Ovary (tissue), 9 donors: ENCODE results near the gene CLEC16A. TPM values are rescaled to one million over a fixed set of nuclear protein-coding genes. Genes with fewer than 3 reads are reported as not detected.

Experiments used
- DNase-seq, 5 donors: peaks; one replicate each; pipeline ENCODE4 v3.0.0-alpha.2; 2019 to 2020
- H3K27ac ChIP-seq, 2 donors: fragments of 200-600 bp; one replicate each; pipeline versions ENCODE4 v1.5.1 to v1.8.0; 2019 to 2022
- H3K27me3 ChIP-seq: fragments of 200-600 bp; one replicate; pipeline ENCODE4 v1.8.0; 2022
- H3K36me3 ChIP-seq: fragments of 200-600 bp; sonication (generic); one replicate; pipeline ENCODE4 v1.5.1; 2019
- H3K4me1 ChIP-seq: one replicate; pipeline ENCODE4 v1.8.1; 2013; ENCODE audit warnings: mild to moderate bottlenecking, moderate library complexity; ENCODE audit not compliant: insufficient read depth
- H3K4me3 ChIP-seq: fragments of 200-600 bp; sonication (generic); one replicate; pipeline ENCODE4 v1.5.1; 2017
- H3K9me3 ChIP-seq, 2 donors: fragments of 200-600 bp in 1 of 2; sonication (generic) in 1 of 2; one replicate each; pipeline versions ENCODE4 v1.5.1 to v1.8.1; 2013 to 2019; ENCODE audit warnings: mild to moderate bottlenecking in 1 of 2, moderate library complexity in 1 of 2
- CTCF ChIP-seq, 3 donors: fragments of 450-650 bp in 2 of 3; fragments of 200-600 bp in 1 of 3; IDR thresholded peaks; one replicate each; pipeline versions ENCODE4 v1.5.1 to v1.8.0; 2016 to 2022; ENCODE audit warnings: antibody characterized with exemption in 3 of 3, mild to moderate bottlenecking in 1 of 3
- EP300 ChIP-seq: sonication (generic); formaldehyde crosslinking; IDR thresholded peaks from one replicate; pipeline ENCODE4 v1.6.1; 2017; ENCODE audit warnings: antibody characterized with exemption
- POLR2A ChIP-seq: fragments of 450-650 bp; IDR thresholded peaks from one replicate; pipeline ENCODE4 v1.6.1; 2017; ENCODE audit warnings: antibody characterized with exemption, mild to moderate bottlenecking, moderate library complexity
- WGBS, 3 donors: extraction: QIAGEN DNeasy Blood & Tissue Kit in 1 of 3; methylation state at CpG; one replicate each; pipeline versions ENCODE4 v1.1.5 to v1.1.7; 2013 to 2017; 5-methylcytosine and 5-hydroxymethylcytosine counted together
- intact Hi-C, 4 donors: fragments of 100-400 bp; cut with DNase I; formaldehyde crosslinking; loops; one replicate each; pipeline versions ENCODE4 v1.11.0 to v1.15.1; 2022 to 2023
- polyA plus RNA-seq, 2 donors: library from polyadenylated mRNA; stranded (reverse); fragments of 200-250 nt in 1 of 2; fragments of 350-450 nt in 1 of 2; fragmentation: Illumina TruSeq in 1 of 2; extraction: RNeasy Lipid Tissue Mini Kit (QIAGEN cat#74804) in 1 of 2; gene quantifications; one replicate each; pipeline ENCODE4 v1.2.3, GENCODE V29; 2013 to 2014
- total RNA-seq, 7 donors: library from RNA; depleted of rRNA in 2 of 7; stranded (reverse); fragments of >200 nt in 2 of 7; fragmentation: NEBNext Ultra II Directional in 3 of 7; extraction: Animal tissue kit (Norgen Biotek cat#: 25700) in 3 of 7; gene quantifications; one replicate each; pipeline versions ENCODE4 v1.1.0 to v1.2.4, GENCODE V29; 2016 to 2023
- donor health status: DM: no; HTN: no; CAD: no; lungs with moderate emphysema.
- donor health status: DM: no; HTN: no; CAD: no.
- donor health status: Bipolar disorder and iron deficiency.
- donor health status: DM: yes; HTN: yes; CAD: no.
- donor health status: DM: no; HTN: no; CAD: no.
- donor health status: DM: yes; HTN: yes; CAD: no.

CLEC16A gene
- total and polyA plus RNA-seq, 9 donors: 6.4 to 28.1 (median 16.5) TPM

GRCh38 chr16:11149011-11149616, 204.8 kb downstream of the CLEC16A start:
- H3K27ac ChIP-seq: no peak overlapping the region
- no peak for DNase-seq
- H3K27me3 ChIP-seq: no peaks in the 10 kb centered on the region
- H3K4me3 ChIP-seq: no peak overlapping the region
- no peak for TF ChIP-seq CTCF (IDR thresholded peaks at IDR 0.05)
- TF ChIP-seq EP300: no peak
- TF ChIP-seq POLR2A: no peak
- 65 to 75% (median 65%) methylated on average over 5 of the region's 5 CpGs for WGBS, 3 donors
- no peaks in the 10 kb centered on the region for H3K9me3 ChIP-seq
- no peaks in the 10 kb centered on the region for H3K36me3 ChIP-seq
- H3K4me1 ChIP-seq: no peaks in the 10 kb centered on the region
- intact Hi-C loops: no loop called here

GRCh38 chr16:11150190-11150589, 205.8 kb downstream of the CLEC16A start:
- no peak overlapping the region for H3K27ac ChIP-seq
- no peaks in the 10 kb centered on the region for H3K27me3 ChIP-seq
- no peaks in the 10 kb centered on the region for H3K36me3 ChIP-seq
- no peak for DNase-seq
- no peaks in the 10 kb centered on the region for H3K4me1 ChIP-seq
- no peak for TF ChIP-seq EP300
- TF ChIP-seq POLR2A: no peak
- no peak for TF ChIP-seq CTCF (IDR thresholded peaks at IDR 0.05)
- H3K4me3 ChIP-seq: no peak overlapping the region
- intact Hi-C loops: no loop called here
- WGBS, 3 donors: 91 to 100% (median 94%) methylated on average over 5 of the region's 5 CpGs
- H3K9me3 ChIP-seq: no peaks in the 10 kb centered on the region

- H3K9me3 ChIP-seq: no peaks in the 10 kb centered on the region
- WGBS, 3 donors: 90 to 92% (median 92%) methylated on average over 9 of the region's 9 CpGs
- no peak overlapping the region for H3K4me3 ChIP-seq
- intact Hi-C loops: no loop called here
- peaks cover 2% of the 10 kb centered on the region for H3K4me1 ChIP-seq
- H3K27ac ChIP-seq: no peak overlapping the region
- no peak for TF ChIP-seq CTCF (IDR thresholded peaks at IDR 0.05)
- no peak for TF ChIP-seq EP300
- no peak for TF ChIP-seq POLR2A
- H3K36me3 ChIP-seq: no peaks in the 10 kb centered on the region
- DNase-seq: no peak
- no peaks in the 10 kb centered on the region for H3K27me3 ChIP-seq
Observed at GRCh38 chr16:11151156-11151884, 207.0 kb downstream of the CLEC16A start.

- no peak overlapping the region for H3K4me3 ChIP-seq
- 90% methylated on average over 12 of the region's 12 CpGs for WGBS, 3 donors
- no peak overlapping the region for H3K27ac ChIP-seq
- no peaks in the 10 kb centered on the region for H3K27me3 ChIP-seq
- intact Hi-C loops: no loop called here
- TF ChIP-seq POLR2A (no peak), CTCF (IDR thresholded peaks at IDR 0.05) (no peak), EP300 (no peak)
- peaks cover 5% of the 10 kb centered on the region for H3K4me1 ChIP-seq
- H3K9me3 ChIP-seq: no peaks in the 10 kb centered on the region
- no peak for DNase-seq
- H3K36me3 ChIP-seq: no peaks in the 10 kb centered on the region
Observed at GRCh38 chr16:11151885-11152629, 207.7 kb downstream of the CLEC16A start.
